ENCODE results near the gene CGREF1.
A peak's percentile ranks its signal among the peaks of the same experiment; 100 is the strongest.
"Not testable (repeated sequence)": the region's sequence is repeated elsewhere in the genome, so short reads cannot be mapped to it uniquely, and the experiment has no call there.

CGREF1 gene

GRCh38 chr2:27111392-27112078 is 7.4 kb downstream of the CGREF1 start:
- DNase-seq (ENCODE audit: low read depth, low spot score), result not testable (repeated sequence)

DNA sequence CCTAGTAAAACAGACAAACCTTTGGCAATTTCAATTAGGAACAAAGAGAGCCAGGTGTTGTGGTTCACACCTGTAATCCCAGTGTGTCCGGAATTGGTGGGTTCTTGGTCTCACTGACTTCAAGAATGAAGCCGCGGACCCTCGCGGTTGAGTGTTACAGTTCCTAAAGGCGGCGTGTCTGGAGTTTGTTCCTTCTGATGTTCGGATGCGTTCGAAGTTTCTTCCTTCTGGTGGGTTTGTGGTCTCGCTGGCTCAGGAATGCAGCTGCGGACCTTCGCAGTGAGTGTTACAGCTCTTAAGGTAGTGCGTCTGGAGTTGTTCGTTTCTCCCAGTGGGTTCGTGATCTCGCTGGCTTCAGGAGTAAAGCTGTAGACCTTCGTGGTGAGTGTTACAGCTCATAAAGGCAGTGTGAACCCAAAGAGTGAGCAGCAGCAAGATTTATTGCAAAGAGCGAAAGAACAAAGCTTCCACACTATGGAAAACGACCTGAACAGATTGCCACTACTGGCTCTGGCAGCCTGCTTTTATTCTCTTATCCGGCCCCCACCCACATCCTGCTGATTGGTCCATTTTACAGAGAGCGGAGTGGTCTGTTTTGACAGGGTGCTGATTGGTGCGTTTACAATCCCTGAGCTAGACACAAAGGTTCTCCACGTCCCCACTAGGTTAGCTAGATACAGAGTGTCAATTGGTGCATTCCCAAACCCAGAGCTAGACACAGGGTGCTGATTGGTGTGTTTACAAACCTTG is 8.2 kb downstream of the CGREF1 start:
- not testable (repeated sequence) for DNase-seq (ENCODE audit: low read depth, low spot score)

DNA sequence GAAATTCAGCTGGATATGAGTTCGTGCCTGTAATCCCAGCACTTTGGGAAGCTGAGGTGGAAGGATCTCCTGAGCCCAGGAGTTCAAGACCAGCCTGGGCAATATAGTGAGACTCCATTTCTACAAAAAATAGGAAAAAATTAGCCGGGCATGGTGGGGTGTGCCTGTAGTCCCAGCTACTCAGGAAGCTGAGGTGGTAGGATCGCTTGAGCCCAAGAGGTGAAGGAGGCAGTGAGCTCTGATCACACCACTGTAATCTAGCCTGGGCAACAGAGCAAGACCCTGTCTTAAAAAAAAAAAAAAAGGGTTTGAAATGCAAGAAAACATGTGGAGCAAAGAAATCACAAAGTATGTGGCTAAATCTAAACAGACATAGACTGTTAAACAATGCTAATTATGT is 9.8 kb downstream of the CGREF1 start:
- DNase-seq (ENCODE audit: low read depth, low spot score), result no peak

GRCh38 chr2:27108221-27108620 is 10.7 kb downstream of the CGREF1 start:
- DNase-seq (ENCODE audit: low read depth, low spot score), result no peak

DNA sequence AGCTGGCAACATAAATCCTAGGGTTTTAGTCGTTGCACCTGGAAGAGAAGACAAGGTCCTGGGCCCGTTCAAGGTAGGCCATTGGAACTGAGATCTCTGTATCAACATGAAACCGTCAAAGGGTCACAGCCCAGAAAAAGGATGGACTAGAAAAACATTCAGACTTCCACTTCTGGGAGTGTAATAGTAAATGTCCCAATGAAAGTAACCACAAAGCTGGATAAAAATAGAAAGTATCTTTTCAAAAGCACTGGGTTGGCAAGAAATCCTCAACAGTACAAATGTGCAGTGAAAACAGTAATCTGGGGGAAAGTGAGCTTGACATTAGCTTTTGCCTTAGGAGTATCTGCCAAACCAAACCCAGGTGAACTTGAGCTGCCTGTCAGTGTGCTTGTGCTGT is 12.9 kb downstream of the CGREF1 start:
- DNase-seq (ENCODE audit: low read depth, low spot score), result no peak

- DNase-seq (ENCODE audit: low read depth, low spot score), result no peak
These were observed 16.6 kb downstream of the CGREF1 start for GRCh38 chr2:27102329-27102728.

DNA sequence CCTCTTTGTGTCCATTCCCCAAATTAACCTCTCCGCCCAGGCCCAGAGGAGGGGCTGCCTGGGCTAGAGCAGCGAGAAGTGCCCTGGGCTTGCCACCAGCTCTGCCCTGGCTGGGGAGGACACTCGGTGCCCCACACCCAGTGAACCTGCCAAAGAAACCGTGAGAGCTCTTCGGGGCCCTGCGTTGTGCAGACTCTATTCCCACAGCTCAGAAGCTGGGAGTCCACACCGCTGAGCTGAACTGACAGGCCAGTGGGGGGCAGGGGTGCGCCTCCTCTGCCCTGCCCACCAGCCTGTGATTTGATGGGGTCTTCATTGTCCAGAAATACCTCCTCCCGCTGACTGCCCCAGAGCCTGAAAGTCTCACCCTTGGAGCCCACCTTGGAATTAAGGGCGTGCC is 18.9 kb downstream of the CGREF1 start:
- DNase-seq (ENCODE audit: low read depth, low spot score), result no peak

GRCh38 chr2:27099334-27099955 is 19.5 kb downstream of the CGREF1 start:
- DNase-seq (ENCODE audit: low read depth, low spot score), result no peak

GRCh38 chr2:27097341-27097740 is 21.6 kb downstream of the CGREF1 start:
- no peak for DNase-seq (ENCODE audit: low read depth, low spot score)

- DNase-seq (ENCODE audit: low read depth, low spot score), result no peak
These were observed 22.1 kb downstream of the CGREF1 start for GRCh38 chr2:27096748-27097297.

DNA sequence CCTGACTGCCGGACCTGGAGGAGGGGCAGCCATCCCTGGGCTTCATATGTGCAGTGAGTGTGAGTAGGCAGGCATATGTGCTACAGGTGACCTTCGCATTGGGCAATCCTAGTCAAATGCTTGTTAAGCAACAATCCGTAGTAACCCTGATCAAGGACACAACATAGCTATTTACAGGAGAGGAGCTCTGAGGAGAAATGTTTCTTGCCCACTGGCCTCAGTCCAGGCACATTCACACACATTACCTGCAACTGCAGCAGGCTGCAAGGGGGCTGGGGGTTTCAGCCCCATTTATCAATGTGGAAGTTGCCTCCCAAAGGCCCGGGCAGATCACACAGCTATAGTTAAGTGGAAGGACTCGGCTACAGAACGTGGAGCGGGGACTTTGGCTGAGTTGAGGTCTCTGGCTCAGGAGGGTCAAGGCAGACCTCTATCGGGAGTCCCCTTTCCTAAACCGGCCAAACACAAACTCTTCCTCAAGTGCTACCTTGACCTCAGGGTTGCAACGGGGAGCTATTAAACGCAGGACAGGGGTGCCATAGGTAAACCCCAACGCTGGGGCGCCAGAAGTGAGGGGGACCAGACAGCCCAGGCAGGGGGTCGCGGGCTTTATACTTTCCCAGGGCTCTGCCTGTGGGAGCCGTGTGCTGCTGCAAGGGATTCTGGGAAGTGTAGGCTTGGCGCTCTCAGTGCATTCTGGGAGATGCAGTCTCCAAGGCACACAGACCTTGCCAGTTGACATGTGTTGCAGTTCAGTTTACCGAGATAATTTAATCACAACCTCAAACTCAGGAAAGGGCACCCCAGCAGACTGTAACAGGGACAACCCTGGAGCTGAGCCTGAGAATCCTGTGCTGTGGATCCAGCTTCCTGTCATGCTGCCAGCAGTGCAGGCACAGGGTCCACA is 22.9 kb downstream of the CGREF1 start:
- peak; percentile 69 for DNase-seq (ENCODE audit: low read depth, low spot score)

- DNase-seq (ENCODE audit: low read depth, low spot score), result no peak
These were observed 23.5 kb downstream of the CGREF1 start for GRCh38 chr2:27095427-27095744.

- DNase-seq (ENCODE audit: low read depth, low spot score), result no peak
These were observed 24.5 kb downstream of the CGREF1 start for GRCh38 chr2:27094353-27094984.

DNA sequence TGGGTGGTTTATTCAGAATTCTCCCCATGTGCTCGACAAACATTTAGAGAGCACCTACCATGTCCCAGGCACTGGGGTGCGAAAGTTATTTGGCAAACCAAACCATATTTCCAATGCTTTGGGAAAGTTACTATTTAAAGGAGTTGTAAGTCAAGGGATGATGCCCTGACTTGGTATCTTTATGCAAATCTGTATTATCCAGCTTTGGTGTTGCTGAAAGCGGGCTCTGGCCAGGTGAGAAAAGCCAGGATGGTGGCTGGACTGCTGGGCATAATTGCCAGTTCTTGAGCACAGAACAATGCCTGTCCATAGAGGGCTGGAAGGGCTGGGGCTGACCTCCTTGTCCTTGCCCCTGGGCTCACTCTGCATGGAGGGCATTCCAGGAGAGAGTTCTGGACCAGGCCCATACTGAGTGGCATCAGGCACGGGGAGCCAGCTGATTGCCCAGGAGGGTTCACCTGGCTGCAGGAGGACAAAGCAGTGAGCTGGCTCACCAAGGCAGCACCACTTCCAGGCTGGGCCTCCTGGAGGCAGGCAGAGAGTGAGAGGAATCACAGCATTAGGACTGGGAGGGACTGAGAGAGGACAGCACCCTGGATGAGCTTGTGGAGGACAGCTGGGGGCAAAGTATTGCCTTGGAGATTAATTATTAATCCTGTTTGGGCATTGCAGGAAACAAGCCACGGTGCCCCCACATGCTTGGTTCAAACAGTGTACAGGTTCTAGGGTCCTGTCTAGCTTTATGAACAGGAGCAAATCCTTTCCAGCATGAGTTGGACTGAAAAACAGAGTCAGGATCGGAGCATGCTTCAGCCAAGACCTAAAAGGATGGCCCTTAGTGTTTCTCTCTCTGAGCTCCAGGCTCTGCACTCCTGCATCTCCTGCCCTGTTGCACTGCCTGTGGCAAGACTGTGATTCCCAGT is 25.2 kb downstream of the CGREF1 start:
- no peak for DNase-seq (ENCODE audit: low read depth, low spot score)

DNA sequence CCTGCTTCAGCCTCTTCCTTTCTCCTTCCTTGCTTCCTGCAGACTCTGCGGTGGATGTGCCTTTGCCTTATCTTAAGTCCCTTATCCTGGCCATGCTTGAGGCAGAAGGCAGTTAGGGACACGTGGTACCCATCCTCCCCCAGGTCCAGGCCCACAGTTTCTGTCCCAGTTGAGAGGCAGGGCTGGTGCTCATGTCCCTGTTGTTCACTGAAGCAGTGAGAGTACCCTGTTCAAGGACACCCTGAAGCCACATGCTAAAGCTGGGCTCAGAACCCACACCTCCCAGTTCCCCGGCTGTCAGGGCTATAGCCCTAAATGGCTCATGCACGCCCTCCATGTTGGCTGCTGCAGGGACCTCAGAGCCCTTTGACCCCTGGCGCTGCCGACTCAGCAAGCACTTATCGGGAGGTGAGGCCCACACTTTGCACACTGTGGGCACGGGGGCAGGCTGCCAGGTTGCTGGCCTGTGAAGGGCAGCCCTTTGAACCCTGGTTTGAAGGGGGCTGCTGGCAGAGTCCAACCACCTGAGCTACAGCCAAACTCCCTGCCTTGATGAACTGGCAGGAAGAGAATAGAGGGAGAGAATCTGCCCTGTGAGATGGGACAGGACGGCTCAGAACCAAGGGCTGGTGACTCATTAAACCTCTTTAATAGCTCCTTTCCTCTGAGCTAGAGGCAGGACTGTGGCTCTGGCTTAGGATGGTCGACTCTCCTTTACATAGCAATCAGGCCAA is 26.1 kb downstream of the CGREF1 start:
- DNase-seq (ENCODE audit: low read depth, low spot score), result no peak

DNA sequence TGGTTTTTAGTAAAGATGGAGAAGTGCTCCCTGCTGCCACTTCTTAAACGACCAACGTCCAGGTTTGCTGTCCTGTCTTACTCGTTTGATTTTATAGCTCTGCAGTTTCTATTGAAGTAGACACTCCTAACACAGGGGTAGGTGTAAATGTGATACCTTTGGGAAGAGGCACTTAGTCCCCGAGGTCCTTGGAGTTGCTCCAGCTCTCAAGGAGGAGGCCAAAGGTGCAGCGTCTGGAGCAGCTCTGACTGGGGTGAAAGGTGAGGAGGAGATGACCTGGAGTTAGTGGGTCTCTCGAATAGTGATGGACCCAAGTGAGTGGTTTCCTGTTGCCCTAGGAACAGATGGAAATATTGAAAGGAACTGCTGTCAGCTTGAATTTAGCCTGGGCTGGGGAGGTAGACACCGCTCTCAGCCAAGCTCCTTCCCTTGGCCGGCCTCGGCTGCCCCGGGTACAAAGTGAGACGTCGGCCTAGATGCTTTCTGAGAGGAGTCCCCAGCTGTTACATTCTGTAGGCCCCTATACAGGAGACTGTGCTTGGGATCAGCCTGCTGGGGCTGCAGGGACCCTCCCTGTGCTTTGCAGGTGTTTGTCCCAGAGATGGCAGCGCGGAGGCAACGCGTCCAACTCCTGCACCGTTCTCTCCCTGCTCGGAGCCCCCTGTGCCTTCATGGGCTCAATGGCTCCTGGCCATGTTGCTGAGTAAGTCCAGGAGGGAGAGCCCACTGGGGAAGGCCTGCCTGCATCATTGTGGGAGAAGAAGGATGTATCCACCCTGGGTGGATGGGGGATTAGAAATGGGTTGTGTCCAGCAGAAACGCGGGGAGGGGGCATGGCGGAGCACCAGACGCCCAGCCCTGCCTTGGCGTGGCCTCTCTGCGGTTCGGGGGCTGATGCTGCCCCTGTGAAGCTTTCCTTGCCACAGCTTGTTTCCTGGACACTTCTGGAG is 26.9 kb downstream of the CGREF1 start:
- DNase-seq (ENCODE audit: low read depth, low spot score), result no peak

GRCh38 chr2:27089111-27089954 is 29.6 kb downstream of the CGREF1 start:
- DNase-seq (ENCODE audit: low read depth, low spot score), result no peak

All from ELF-1 (cell line).